ENCODE results near the gene AVL9. TPM values are rescaled to one million over a fixed set of nuclear protein-coding genes. Genes with fewer than 3 reads are reported as not detected.
A peak's percentile ranks its signal among the peaks of the same experiment; 100 is the strongest.

AVL9 gene
- total RNA-seq, 3 donors from 2014 or later (not counting 1 experiment from before 2014, with no cell fraction given) = 36.0 to 50.0 (median 43.8) TPM

DNA sequence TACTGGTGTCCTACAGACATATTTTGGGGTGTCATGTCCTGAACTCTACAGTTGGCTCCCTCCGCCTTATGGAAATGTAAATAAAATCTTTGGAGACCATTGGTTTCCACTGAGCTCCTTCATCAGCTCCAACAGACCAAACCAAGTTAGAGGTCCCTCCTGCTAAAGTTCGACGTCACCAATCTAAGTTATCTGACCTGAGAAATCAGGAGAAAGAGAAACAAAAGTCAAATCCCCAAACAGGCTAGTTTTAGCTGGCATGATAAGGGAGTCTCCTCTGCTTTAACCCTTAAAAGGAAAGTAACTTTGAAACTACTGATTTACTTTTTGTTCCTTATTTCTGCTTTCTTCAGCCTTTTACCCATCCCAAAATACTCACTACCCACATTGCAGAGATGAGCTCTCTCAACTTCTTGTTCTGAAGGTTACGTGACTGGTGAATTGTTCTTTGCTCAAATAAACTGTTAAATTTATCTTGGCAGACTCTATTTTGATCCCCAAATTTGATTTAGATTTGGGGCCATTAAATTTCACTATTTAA is 39.9 kb downstream of the AVL9 start:
- TF ChIP-seq, protein P1, sequence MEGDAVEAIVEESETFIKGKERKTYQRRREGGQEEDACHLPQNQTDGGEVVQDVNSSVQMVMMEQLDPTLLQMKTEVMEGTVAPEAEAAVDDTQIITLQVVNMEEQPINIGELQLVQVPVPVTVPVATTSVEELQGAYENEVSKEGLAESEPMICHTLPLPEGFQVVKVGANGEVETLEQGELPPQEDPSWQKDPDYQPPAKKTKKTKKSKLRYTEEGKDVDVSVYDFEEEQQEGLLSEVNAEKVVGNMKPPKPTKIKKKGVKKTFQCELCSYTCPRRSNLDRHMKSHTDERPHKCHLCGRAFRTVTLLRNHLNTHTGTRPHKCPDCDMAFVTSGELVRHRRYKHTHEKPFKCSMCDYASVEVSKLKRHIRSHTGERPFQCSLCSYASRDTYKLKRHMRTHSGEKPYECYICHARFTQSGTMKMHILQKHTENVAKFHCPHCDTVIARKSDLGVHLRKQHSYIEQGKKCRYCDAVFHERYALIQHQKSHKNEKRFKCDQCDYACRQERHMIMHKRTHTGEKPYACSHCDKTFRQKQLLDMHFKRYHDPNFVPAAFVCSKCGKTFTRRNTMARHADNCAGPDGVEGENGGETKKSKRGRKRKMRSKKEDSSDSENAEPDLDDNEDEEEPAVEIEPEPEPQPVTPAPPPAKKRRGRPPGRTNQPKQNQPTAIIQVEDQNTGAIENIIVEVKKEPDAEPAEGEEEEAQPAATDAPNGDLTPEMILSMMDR (IDR thresholded peaks at IDR 0.05) = no peak
- no peaks in the 10 kb centered on the region for H3K27me3 Mint-ChIP-seq (ENCODE audit: low read depth in 2 of 2)
- peak overlapping the region; percentile 22 to 56 for H3K27ac Mint-ChIP-seq
- ATAC-seq = no peak
- Histone ChIP-seq H3K4me1 (ENCODE audit: control insufficient read depth, insufficient read depth, low read length) (peaks cover 5% of the 10 kb centered on the region), H3K27me3 (ENCODE audit: control insufficient read depth, insufficient read depth, low read length) (no peaks in the 10 kb centered on the region), H3K36me3 (ENCODE audit: control insufficient read depth, insufficient read depth, low read length) (peaks cover 3% of the 10 kb centered on the region), H3K4me3 (ENCODE audit: low read length) (no peak overlapping the region), H3K27ac (ENCODE audit: low read length) (no peak overlapping the region), H3K9me3 (ENCODE audit: control insufficient read depth, insufficient read depth, low read length) (no peaks in the 10 kb centered on the region)
- H3K36me3 Mint-ChIP-seq = no peaks in the 10 kb centered on the region
- peaks cover 42 to 47% of the 10 kb centered on the region in 2 donors for H3K4me1 Mint-ChIP-seq
- H3K9me3 Mint-ChIP-seq = no peaks in the 10 kb centered on the region
- no peak overlapping the region for H3K4me3 Mint-ChIP-seq
- no peak for DNase-seq
- 89% methylated on average over 4 of the region's 4 CpGs for WGBS (ENCODE audit: insufficient coverage)
- intact Hi-C loops (cut with micrococcal nuclease) = loop anchor here (5.0 kb wide), 1 partner anchor 43 kb away; the partner anchor contains the start of gene LSM5

DNA sequence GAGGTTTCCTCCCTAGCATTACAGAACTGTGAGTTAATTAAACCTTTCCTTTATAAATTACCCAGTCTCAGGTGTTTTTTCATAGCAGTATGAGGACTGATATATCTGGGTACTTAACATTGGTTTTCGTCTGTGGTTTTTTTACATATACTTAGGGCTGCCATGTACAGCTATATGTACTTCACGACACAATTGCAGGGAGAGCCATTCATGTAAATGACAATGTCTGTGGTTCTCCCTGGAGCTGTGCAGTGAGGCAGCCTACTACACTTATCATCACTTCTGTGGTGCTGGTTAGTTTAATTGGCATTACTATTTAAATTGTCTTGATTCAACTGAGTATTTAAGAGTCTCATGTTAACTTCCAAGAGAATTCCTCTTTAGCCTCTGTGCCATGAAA is 40.7 kb downstream of the AVL9 start:
- ATAC-seq = no peak
- Histone ChIP-seq H3K27me3 (ENCODE audit: control insufficient read depth, insufficient read depth, low read length) (no peaks in the 10 kb centered on the region), H3K4me1 (ENCODE audit: control insufficient read depth, insufficient read depth, low read length) (peaks cover 5% of the 10 kb centered on the region), H3K4me3 (ENCODE audit: low read length) (no peak overlapping the region), H3K27ac (ENCODE audit: low read length) (no peak overlapping the region), H3K36me3 (ENCODE audit: control insufficient read depth, insufficient read depth, low read length) (peaks cover 3% of the 10 kb centered on the region), H3K9me3 (ENCODE audit: control insufficient read depth, insufficient read depth, low read length) (no peaks in the 10 kb centered on the region)
- H3K4me3 Mint-ChIP-seq = no peak overlapping the region
- no peaks in the 10 kb centered on the region for H3K36me3 Mint-ChIP-seq
- H3K9me3 Mint-ChIP-seq = no peaks in the 10 kb centered on the region
- H3K27me3 Mint-ChIP-seq (ENCODE audit: low read depth in 2 of 2) = no peaks in the 10 kb centered on the region
- H3K27ac Mint-ChIP-seq = peak overlapping the region; percentile 22 to 56
- 88% methylated on average over 2 of the region's 2 CpGs for WGBS (ENCODE audit: insufficient coverage)
- intact Hi-C loops (cut with micrococcal nuclease) = loop anchor here (5.0 kb wide), 1 partner anchor 44 kb away; the partner anchor contains the start of gene LSM5
- TF ChIP-seq, protein P1 (IDR thresholded peaks at IDR 0.05) = no peak
- peaks cover 44 to 49% of the 10 kb centered on the region in 2 donors for H3K4me1 Mint-ChIP-seq
- DNase-seq = no peak

DNA sequence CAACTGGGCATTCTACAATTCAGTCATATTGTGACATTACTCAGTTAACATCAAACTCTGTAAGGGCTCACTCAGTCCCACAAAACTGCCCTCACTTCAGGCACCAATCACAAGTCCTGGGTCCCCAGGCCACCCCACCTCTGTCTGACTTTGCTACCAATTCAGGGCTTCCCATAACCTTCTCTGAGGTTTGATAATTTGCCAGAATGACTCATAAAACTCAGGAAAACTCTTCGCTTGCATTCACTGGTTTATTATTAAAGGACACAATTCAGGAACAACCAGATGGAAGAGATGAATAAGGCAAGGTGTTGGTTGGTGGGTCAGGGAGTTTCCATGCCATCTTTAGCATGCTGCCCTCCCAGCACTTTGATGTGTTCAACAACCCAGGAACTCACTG is 41.3 kb downstream of the AVL9 start:
- 60% methylated on average over 1 of the region's 1 CpG for WGBS (ENCODE audit: insufficient coverage)
- Histone ChIP-seq H3K9me3 (ENCODE audit: control insufficient read depth, insufficient read depth, low read length) (no peaks in the 10 kb centered on the region), H3K36me3 (ENCODE audit: control insufficient read depth, insufficient read depth, low read length) (peaks cover 1% of the 10 kb centered on the region), H3K4me3 (ENCODE audit: low read length) (no peak overlapping the region), H3K4me1 (ENCODE audit: control insufficient read depth, insufficient read depth, low read length) (peaks cover 5% of the 10 kb centered on the region), H3K27me3 (ENCODE audit: control insufficient read depth, insufficient read depth, low read length) (no peaks in the 10 kb centered on the region), H3K27ac (ENCODE audit: low read length) (no peak overlapping the region)
- no peaks in the 10 kb centered on the region for H3K36me3 Mint-ChIP-seq
- DNase-seq (no peak), ATAC-seq (no peak)
- H3K4me1 Mint-ChIP-seq = peaks cover 44 to 49% of the 10 kb centered on the region in 2 donors
- intact Hi-C loops (cut with micrococcal nuclease) = loop anchor here (5.0 kb wide), 1 partner anchor 44 kb away; the partner anchor contains the start of gene LSM5
- no peak overlapping the region for H3K27ac Mint-ChIP-seq
- H3K9me3 Mint-ChIP-seq = no peaks in the 10 kb centered on the region
- H3K27me3 Mint-ChIP-seq (ENCODE audit: low read depth in 2 of 2) = no peaks in the 10 kb centered on the region
- H3K4me3 Mint-ChIP-seq = no peak overlapping the region
- TF ChIP-seq, protein P1 (IDR thresholded peaks at IDR 0.05) = no peak

DNA sequence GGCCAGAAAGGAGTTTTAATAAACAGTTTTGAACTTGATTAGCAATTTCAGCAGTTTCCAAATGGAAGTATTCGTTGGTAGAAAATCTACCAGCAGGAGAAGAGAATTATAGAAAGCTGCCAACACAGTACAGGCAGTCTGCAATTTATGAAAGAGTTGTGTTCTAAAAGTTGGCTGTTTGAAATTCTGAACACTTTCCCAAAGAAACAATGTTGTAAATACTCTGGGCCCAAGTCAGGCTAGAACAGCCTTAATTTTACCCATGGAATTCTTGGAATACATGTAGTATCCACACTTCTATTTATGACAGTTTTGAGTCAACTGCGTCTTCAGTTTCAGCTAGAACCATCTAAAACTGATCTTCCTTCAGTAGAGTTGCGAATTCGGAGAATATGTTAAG is 42.5 kb downstream of the AVL9 start:
- ATAC-seq (no peak), DNase-seq (no peak)
- TF ChIP-seq, protein P1 (IDR thresholded peaks at IDR 0.05) = no peak
- Mint-ChIP-seq H3K9me3 (no peaks in the 10 kb centered on the region), H3K36me3 (no peaks in the 10 kb centered on the region), H3K27me3 (ENCODE audit: low read depth in 2 of 2) (no peaks in the 10 kb centered on the region), H3K4me3 (no peak overlapping the region), H3K27ac (no peak overlapping the region), H3K4me1 (peaks cover 37 to 43% of the 10 kb centered on the region in 2 donors)
- no peaks in the 10 kb centered on the region for H3K36me3 ChIP-seq (ENCODE audit: control insufficient read depth, insufficient read depth, low read length)
- H3K27me3 ChIP-seq (ENCODE audit: control insufficient read depth, insufficient read depth, low read length) = no peaks in the 10 kb centered on the region
- H3K4me1 ChIP-seq (ENCODE audit: control insufficient read depth, insufficient read depth, low read length) = peaks cover 4% of the 10 kb centered on the region
- H3K9me3 ChIP-seq (ENCODE audit: control insufficient read depth, insufficient read depth, low read length) = no peaks in the 10 kb centered on the region
- 85% methylated on average over 3 of the region's 4 CpGs for WGBS (ENCODE audit: insufficient coverage)
- intact Hi-C loops (cut with micrococcal nuclease) = loop anchor here (5.0 kb wide), 1 partner anchor 45 kb away; the partner anchor contains the start of gene LSM5
- no peak overlapping the region for H3K27ac ChIP-seq (ENCODE audit: low read length)
- no peak overlapping the region for H3K4me3 ChIP-seq (ENCODE audit: low read length)

Measured in natural killer cell (primary cell).